CD4-positive, alpha-beta T cell treated with Interleukin-2 at 100 ng/mL for 4 hours (primary cell): ENCODE results near the gene PRKCD.
A peak's percentile ranks its signal among the peaks of the same experiment; 100 is the strongest.

Experiments
- DNase-seq: peaks from one replicate; pipeline ENCODE4 v3.0.0-alpha.2; 2020; ENCODE audit warnings: low spot score

The PRKCD gene

GRCh38 chr3:53217175-53217574 is 56.2 kb downstream of the PRKCD start:
- DNase-seq, result no peak

GRCh38 chr3:53218131-53218530 is 57.1 kb downstream of the PRKCD start:
- no peak for DNase-seq

- DNase-seq, result peak; percentile 76
Measured at GRCh38 chr3:53219895-53220483, 59.0 kb downstream of the PRKCD start.

GRCh38 chr3:53221345-53221744 is 60.3 kb downstream of the PRKCD start:
- no peak for DNase-seq

GRCh38 chr3:53221827-53222182 is 60.8 kb downstream of the PRKCD start:
- no peak for DNase-seq

GRCh38 chr3:53222183-53222901 is 61.3 kb downstream of the PRKCD start:
- no peak for DNase-seq

GRCh38 chr3:53223025-53223424 is 62.0 kb downstream of the PRKCD start:
- no peak for DNase-seq

- DNase-seq, result no peak
Measured at GRCh38 chr3:53223541-53223966, 62.5 kb downstream of the PRKCD start.

- no peak for DNase-seq
Measured at GRCh38 chr3:53224026-53224425, 63.0 kb downstream of the PRKCD start.

- DNase-seq, result no peak
Measured at GRCh38 chr3:53224536-53224935, 63.5 kb downstream of the PRKCD start.

- no peak for DNase-seq
Measured at GRCh38 chr3:53225181-53225580, 64.2 kb downstream of the PRKCD start.

GRCh38 chr3:53225651-53226050 is 64.6 kb downstream of the PRKCD start:
- DNase-seq, result no peak

- no peak for DNase-seq
Measured at GRCh38 chr3:53226142-53226840, 65.3 kb downstream of the PRKCD start.

GRCh38 chr3:53226841-53227407 is 65.9 kb downstream of the PRKCD start:
- DNase-seq, result no peak

GRCh38 chr3:53227993-53228885 is 67.2 kb downstream of the PRKCD start:
- DNase-seq, result no peak

GRCh38 chr3:53229171-53229570 is 68.2 kb downstream of the PRKCD start:
- DNase-seq, result no peak

- no peak for DNase-seq
Measured at GRCh38 chr3:53229606-53230005, 68.6 kb downstream of the PRKCD start.

- DNase-seq, result no peak
Measured at GRCh38 chr3:53230041-53230621, 69.1 kb downstream of the PRKCD start.

GRCh38 chr3:53230789-53231188 is 69.8 kb downstream of the PRKCD start:
- no peak for DNase-seq

- DNase-seq, result no peak
Measured at GRCh38 chr3:53231532-53232511, 70.8 kb downstream of the PRKCD start.
